A549 (cell line): ENCODE measurements around the gene RNASE7. TPM values are rescaled to one million over a fixed set of nuclear protein-coding genes. Genes with fewer than 3 reads are reported as not detected.
A peak's percentile ranks its signal among the peaks of the same experiment; 100 is the strongest.

Experiments used
- ATAC-seq, 2 experiments: fragments of 200-7000 bp in 1 of 2; fragments of >200 bp in 1 of 2; cut with Nextera tagmentation in 1 of 2; cut with Tn5 transposase in 1 of 2; 3 replicates each; pipeline versions ENCODE4 v1.8.0 to v1.9.1; 2018 to 2020; ENCODE audit warnings: mild to moderate bottlenecking in 1 of 2, moderate library complexity in 1 of 2
- CTCF ChIA-PET: fragments of 300-600 bp; sonication (Branson Sonifier 250); formaldehyde crosslinking; extraction: SDS; loops from one replicate; lab custom pipeline; 2021; ENCODE audit warnings: antibody characterized with exemption, inconsistent platforms; lab: Yijun Ruan, JAX
- POLR2A ChIA-PET: fragments of 350-600 bp; formaldehyde crosslinking; extraction: SDS; loops from one replicate; lab custom pipeline; 2021; ENCODE audit warnings: antibody characterized with exemption, inconsistent platforms; lab: Yijun Ruan, JAX
- DNase-seq, 2 experiments: peaks; one replicate each; pipeline versions ENCODE4 v3.0.0 to v3.0.0-alpha.2; 2011 to 2016; ENCODE audit warnings: low read depth in 1 of 2, low spot score in 1 of 2
- FAIRE-seq: peaks from 2 replicates; lab custom pipeline; 2011; peaks lifted over from hg19 to GRCh38; lab: Jason Lieb, UNC
- H3K27ac ChIP-seq, 2 experiments: fragments of >200 bp; sonication (Bioruptor Twin); formaldehyde crosslinking; 3 replicates each; pipeline ENCODE4 v1.5.1; 2016 to 2017
- H3K4me1 ChIP-seq: fragments of >200 bp; sonication (Bioruptor Twin); formaldehyde crosslinking; 3 replicates; pipeline ENCODE4 v1.6.1; 2016
- H3K4me2 ChIP-seq: fragments of >200 bp; sonication (Bioruptor Twin); formaldehyde crosslinking; 3 replicates; pipeline ENCODE4 v1.6.1; 2016
- H3K4me3 ChIP-seq: fragments of >200 bp; sonication (Bioruptor Twin); formaldehyde crosslinking; 3 replicates; pipeline ENCODE4 v1.5.1; 2016
- H3K9me3 ChIP-seq: fragments of >200 bp; sonication (Bioruptor Twin); formaldehyde crosslinking; 3 replicates; pipeline ENCODE4 v1.6.1; 2016
- CBX8 ChIP-seq: fragments of 200-600 bp; sonication (generic); IDR thresholded peaks from 2 replicates; pipeline ENCODE4 v1.6.1; 2016
- CHD4 ChIP-seq: fragments of 200-600 bp; sonication (generic); IDR thresholded peaks from 2 replicates; pipeline ENCODE4 v1.6.1; 2016; ENCODE audit warnings: antibody characterized with exemption, mild to moderate bottlenecking, borderline replicate concordance
- EHMT2 ChIP-seq: fragments of 200-600 bp; sonication (generic); IDR thresholded peaks from 2 replicates; pipeline ENCODE4 v1.6.1; 2016; ENCODE audit warnings: antibody characterized with exemption, low read depth, mild to moderate bottlenecking, moderate library complexity
- EP300 ChIP-seq, 2 experiments: fragments of >200 bp; sonication (Bioruptor Twin); formaldehyde crosslinking; IDR thresholded peaks; 2 replicates in 1 of 2; 3 replicates in 1 of 2; pipeline ENCODE4 v1.6.1; 2016 to 2017
- FOXS1 ChIP-seq: fragments of 250-450 bp; sonication (Bioruptor Pico); IDR thresholded peaks from 2 replicates; pipeline ENCODE4 v1.5.0; 2020; ENCODE audit warnings: mild to moderate bottlenecking, moderate library complexity
- GATA3 ChIP-seq: IDR thresholded peaks from 2 replicates; pipeline ENCODE4 v1.6.1; 2012; ENCODE audit warnings: borderline replicate concordance
- HEYL ChIP-seq: fragments of 250-450 bp; sonication (Bioruptor Pico); IDR thresholded peaks from 2 replicates; pipeline ENCODE4 v1.8.0; 2021; ENCODE audit warnings: mild to moderate bottlenecking, moderate library complexity
- HOXA7 ChIP-seq: fragments of 250-450 bp; sonication (Bioruptor Pico); IDR thresholded peaks from 2 replicates; pipeline ENCODE4 v1.5.0; 2020; ENCODE audit warnings: mild to moderate bottlenecking, moderate library complexity
- HOXB13 ChIP-seq: fragments of 250-450 bp; sonication (Bioruptor Pico); IDR thresholded peaks from 2 replicates; pipeline ENCODE4 v1.5.0; 2020; ENCODE audit warnings: low read depth, mild to moderate bottlenecking, moderate library complexity
- KDM5A ChIP-seq: fragments of 200-600 bp; sonication (generic); IDR thresholded peaks from 2 replicates; pipeline ENCODE4 v1.6.1; 2016; ENCODE audit warnings: antibody characterized with exemption, mild to moderate bottlenecking
- MAZ ChIP-seq: fragments of 150-350 bp; IDR thresholded peaks from 2 replicates; pipeline ENCODE4 v1.6.1; 2014; ENCODE audit warnings: antibody characterized with exemption, low read depth, low read length, borderline replicate concordance
- NPAS2 ChIP-seq: fragments of 250-450 bp; sonication (Bioruptor Pico); IDR thresholded peaks from 2 replicates; pipeline ENCODE4 v1.8.0; 2022; ENCODE audit warnings: mild to moderate bottlenecking, moderate library complexity, borderline replicate concordance
- RCOR1 ChIP-seq: fragments of 150-350 bp; IDR thresholded peaks from 2 replicates; pipeline ENCODE4 v1.6.1; 2014; ENCODE audit warnings: antibody characterized with exemption, low read length, low read depth
- ZC3H11A ChIP-seq: fragments of 450-650 bp; IDR thresholded peaks from 2 replicates; pipeline ENCODE4 v1.6.1; 2014; ENCODE audit warnings: antibody characterized with exemption, mild to moderate bottlenecking
- ZNF302 ChIP-seq: fragments of 250-450 bp; sonication (Bioruptor Pico); IDR thresholded peaks from 2 replicates; pipeline ENCODE4 v1.9.0; 2021; ENCODE audit warnings: inconsistent platforms, mild to moderate bottlenecking, moderate library complexity
- ZSCAN20 ChIP-seq: fragments of 250-450 bp; sonication (Bioruptor Pico); IDR thresholded peaks from 2 replicates; pipeline ENCODE4 v1.8.0; 2022; ENCODE audit warnings: mild to moderate bottlenecking, moderate library complexity
- WGBS: methylation state at CpG from one replicate; pipeline ENCODE4 v1.1.6; 2017; ENCODE audit errors: missing lambda C conversion rate; 5-methylcytosine and 5-hydroxymethylcytosine counted together
- polyA plus RNA-seq, 4 experiments: library from polyadenylated mRNA; depleted of rRNA in 3 of 4; stranded (reverse); fragments of >200 nt; fragmentation: RNase III in 1 of 4; extraction: RNeasy Plus Mini Kit Qiagen cat#74134 plus additional on column Dnase treatment in 1 of 4; gene quantifications; 2 replicates in 3 of 4; 3 replicates in 1 of 4; pipeline ENCODE4 v1.2.3, GENCODE V29; 2011 to 2017
- TF ChIP-seq, protein P1 (sequence below): fragments of 250-450 bp; sonication (Bioruptor Pico); IDR thresholded peaks from 2 replicates; pipeline ENCODE4 v1.5.0; 2021; ENCODE audit warnings: mild to moderate bottlenecking, moderate library complexity, borderline replicate concordance
- TF ChIP-seq, protein P2 (sequence below): fragments of 250-450 bp; sonication (Bioruptor Pico); IDR thresholded peaks from 2 replicates; pipeline ENCODE4 v1.5.0; 2020; ENCODE audit warnings: low read depth, mild to moderate bottlenecking, moderate library complexity
- TF ChIP-seq, protein P3 (sequence below): fragments of 200-600 bp; sonication (generic); IDR thresholded peaks from 2 replicates; pipeline ENCODE4 v1.6.1; 2016; ENCODE audit warnings: antibody characterized with exemption, mild to moderate bottlenecking, moderate library complexity
- TF ChIP-seq, protein P4 (sequence below): fragments of >200 bp; sonication (Bioruptor Twin); formaldehyde crosslinking; IDR thresholded peaks from 3 replicates; pipeline ENCODE4 v1.6.1; 2016
- TF ChIP-seq, protein P5 (sequence below): fragments of >200 bp; sonication (Bioruptor Twin); formaldehyde crosslinking; IDR thresholded peaks from 3 replicates; pipeline ENCODE4 v1.5.1; 2016
- TF ChIP-seq, protein P6 (sequence below): fragments of >200 bp; sonication (Bioruptor Twin); formaldehyde crosslinking; IDR thresholded peaks from 2 replicates; pipeline ENCODE4 v1.6.1; 2016
- TF ChIP-seq, protein P7 (sequence below): fragments of 450-650 bp; IDR thresholded peaks from 2 replicates; pipeline ENCODE4 v1.6.1; 2014; ENCODE audit warnings: antibody characterized with exemption

Gene RNASE7
- polyA plus RNA-seq, 2 of the 4 experiments (the other 2 are of a cell fraction): not detected

DNA sequence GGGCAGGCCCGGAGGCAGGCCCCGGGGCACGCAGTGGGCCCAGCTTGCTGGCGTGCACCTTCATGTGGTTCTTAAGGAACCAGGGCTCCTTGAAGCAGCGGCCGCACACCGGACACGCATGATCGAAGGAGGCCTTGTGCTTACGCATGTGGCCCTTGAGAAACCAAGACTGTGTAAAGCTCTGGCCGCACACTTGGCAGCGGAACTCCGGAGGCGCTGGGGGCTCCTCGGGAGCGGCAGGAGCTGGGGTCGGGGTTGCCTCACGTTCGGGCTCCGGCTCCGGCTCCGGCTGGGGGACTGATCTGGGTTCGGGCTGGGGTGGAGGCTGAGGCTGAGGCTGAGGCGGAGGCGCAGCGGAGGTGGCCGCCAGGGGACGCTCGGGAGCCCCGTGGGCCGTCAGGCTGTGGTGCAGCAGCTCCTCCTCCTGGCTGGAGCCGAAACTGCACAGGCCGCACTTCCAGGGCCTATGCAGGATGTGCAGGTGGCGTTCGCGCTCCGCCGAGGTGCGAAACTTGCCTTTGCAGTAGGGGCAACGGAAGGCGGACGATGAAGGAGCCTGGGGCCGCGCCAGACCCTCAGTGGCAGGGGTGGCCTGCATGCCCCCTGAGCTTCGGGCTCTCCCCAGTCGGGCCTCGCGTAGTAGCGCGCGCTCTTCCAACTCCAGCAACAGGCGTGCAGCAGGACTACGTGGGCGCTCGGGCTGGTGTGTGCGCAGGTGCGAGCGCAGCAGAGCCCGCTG lies 50.3 kb downstream of the RNASE7 start (continued):
- TF ChIP-seq, protein P1, sequence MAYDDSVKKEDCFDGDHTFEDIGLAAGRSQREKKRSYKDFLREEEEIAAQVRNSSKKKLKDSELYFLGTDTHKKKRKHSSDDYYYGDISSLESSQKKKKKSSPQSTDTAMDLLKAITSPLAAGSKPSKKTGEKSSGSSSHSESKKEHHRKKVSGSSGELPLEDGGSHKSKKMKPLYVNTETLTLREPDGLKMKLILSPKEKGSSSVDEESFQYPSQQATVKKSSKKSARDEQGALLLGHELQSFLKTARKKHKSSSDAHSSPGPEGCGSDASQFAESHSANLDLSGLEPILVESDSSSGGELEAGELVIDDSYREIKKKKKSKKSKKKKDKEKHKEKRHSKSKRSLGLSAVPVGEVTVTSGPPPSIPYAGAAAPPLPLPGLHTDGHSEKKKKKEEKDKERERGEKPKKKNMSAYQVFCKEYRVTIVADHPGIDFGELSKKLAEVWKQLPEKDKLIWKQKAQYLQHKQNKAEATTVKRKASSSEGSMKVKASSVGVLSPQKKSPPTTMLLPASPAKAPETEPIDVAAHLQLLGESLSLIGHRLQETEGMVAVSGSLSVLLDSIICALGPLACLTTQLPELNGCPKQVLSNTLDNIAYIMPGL (CRISPR knock-in tag): no peak
- no peak for TF ChIP-seq EP300 (IDR thresholded peaks at IDR 0.05)
- TF ChIP-seq, protein P2, sequence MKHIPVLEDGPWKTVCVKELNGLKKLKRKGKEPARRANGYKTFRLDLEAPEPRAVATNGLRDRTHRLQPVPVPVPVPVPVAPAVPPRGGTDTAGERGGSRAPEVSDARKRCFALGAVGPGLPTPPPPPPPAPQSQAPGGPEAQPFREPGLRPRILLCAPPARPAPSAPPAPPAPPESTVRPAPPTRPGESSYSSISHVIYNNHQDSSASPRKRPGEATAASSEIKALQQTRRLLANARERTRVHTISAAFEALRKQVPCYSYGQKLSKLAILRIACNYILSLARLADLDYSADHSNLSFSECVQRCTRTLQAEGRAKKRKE: no peak
- TF ChIP-seq HOXA7 (CRISPR knock-in tag): no peak
- TF ChIP-seq FOXS1 (CRISPR knock-in tag): no peak
- no peak for TF ChIP-seq KDM5A
- TF ChIP-seq CHD4: no peak
- no peak for TF ChIP-seq MAZ
- TF ChIP-seq, protein P3, sequence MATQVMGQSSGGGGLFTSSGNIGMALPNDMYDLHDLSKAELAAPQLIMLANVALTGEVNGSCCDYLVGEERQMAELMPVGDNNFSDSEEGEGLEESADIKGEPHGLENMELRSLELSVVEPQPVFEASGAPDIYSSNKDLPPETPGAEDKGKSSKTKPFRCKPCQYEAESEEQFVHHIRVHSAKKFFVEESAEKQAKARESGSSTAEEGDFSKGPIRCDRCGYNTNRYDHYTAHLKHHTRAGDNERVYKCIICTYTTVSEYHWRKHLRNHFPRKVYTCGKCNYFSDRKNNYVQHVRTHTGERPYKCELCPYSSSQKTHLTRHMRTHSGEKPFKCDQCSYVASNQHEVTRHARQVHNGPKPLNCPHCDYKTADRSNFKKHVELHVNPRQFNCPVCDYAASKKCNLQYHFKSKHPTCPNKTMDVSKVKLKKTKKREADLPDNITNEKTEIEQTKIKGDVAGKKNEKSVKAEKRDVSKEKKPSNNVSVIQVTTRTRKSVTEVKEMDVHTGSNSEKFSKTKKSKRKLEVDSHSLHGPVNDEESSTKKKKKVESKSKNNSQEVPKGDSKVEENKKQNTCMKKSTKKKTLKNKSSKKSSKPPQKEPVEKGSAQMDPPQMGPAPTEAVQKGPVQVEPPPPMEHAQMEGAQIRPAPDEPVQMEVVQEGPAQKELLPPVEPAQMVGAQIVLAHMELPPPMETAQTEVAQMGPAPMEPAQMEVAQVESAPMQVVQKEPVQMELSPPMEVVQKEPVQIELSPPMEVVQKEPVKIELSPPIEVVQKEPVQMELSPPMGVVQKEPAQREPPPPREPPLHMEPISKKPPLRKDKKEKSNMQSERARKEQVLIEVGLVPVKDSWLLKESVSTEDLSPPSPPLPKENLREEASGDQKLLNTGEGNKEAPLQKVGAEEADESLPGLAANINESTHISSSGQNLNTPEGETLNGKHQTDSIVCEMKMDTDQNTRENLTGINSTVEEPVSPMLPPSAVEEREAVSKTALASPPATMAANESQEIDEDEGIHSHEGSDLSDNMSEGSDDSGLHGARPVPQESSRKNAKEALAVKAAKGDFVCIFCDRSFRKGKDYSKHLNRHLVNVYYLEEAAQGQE: no peak
- TF ChIP-seq, protein P4, sequence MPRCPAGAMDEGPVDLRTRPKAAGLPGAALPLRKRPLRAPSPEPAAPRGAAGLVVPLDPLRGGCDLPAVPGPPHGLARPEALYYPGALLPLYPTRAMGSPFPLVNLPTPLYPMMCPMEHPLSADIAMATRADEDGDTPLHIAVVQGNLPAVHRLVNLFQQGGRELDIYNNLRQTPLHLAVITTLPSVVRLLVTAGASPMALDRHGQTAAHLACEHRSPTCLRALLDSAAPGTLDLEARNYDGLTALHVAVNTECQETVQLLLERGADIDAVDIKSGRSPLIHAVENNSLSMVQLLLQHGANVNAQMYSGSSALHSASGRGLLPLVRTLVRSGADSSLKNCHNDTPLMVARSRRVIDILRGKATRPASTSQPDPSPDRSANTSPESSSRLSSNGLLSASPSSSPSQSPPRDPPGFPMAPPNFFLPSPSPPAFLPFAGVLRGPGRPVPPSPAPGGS: no peak
- TF ChIP-seq CBX8: no peak
- TF ChIP-seq, protein P5, sequence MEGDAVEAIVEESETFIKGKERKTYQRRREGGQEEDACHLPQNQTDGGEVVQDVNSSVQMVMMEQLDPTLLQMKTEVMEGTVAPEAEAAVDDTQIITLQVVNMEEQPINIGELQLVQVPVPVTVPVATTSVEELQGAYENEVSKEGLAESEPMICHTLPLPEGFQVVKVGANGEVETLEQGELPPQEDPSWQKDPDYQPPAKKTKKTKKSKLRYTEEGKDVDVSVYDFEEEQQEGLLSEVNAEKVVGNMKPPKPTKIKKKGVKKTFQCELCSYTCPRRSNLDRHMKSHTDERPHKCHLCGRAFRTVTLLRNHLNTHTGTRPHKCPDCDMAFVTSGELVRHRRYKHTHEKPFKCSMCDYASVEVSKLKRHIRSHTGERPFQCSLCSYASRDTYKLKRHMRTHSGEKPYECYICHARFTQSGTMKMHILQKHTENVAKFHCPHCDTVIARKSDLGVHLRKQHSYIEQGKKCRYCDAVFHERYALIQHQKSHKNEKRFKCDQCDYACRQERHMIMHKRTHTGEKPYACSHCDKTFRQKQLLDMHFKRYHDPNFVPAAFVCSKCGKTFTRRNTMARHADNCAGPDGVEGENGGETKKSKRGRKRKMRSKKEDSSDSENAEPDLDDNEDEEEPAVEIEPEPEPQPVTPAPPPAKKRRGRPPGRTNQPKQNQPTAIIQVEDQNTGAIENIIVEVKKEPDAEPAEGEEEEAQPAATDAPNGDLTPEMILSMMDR: peak; percentile 99
- no peak for TF ChIP-seq GATA3
- no peak for TF ChIP-seq EHMT2
- TF ChIP-seq, protein P6, sequence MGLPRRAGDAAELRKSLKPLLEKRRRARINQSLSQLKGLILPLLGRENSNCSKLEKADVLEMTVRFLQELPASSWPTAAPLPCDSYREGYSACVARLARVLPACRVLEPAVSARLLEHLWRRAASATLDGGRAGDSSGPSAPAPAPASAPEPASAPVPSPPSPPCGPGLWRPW: no peak

DNA sequence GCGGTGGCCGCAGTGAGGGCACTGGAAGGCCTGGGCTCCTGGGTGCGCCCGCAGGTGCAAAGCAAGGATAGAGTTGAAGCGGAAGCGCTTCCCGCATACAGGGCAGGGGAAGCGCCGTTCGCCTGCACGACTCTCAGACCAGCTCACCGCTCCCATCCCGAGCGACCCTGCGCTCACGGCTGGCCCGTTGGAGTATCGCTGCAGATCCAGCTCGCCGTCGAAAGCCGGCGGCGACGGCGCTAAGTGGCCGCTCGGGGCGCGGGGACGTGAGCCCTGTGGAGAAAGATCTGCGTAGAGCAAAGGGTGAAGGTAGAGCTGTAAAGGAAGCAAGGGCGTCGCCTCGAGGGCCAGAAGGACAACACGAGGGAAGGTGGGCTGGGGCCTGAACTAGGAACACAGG lies 50.9 kb downstream of the RNASE7 start:
- Histone ChIP-seq H3K9me3 (no peaks in the 10 kb centered on the region), H3K27ac (no peak overlapping the region; a peak in 1 of 6 replicates), H3K4me1 (peaks cover 45% of the 10 kb centered on the region), H3K4me2 (no peak overlapping the region), H3K4me3 (no peak overlapping the region)
- no peak for FAIRE-seq
- TF ChIP-seq, protein P7, sequence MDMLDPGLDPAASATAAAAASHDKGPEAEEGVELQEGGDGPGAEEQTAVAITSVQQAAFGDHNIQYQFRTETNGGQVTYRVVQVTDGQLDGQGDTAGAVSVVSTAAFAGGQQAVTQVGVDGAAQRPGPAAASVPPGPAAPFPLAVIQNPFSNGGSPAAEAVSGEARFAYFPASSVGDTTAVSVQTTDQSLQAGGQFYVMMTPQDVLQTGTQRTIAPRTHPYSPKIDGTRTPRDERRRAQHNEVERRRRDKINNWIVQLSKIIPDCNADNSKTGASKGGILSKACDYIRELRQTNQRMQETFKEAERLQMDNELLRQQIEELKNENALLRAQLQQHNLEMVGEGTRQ: no peak
- TF ChIP-seq HOXB13 (CRISPR knock-in tag) (no peak), RCOR1 (no peak), ZSCAN20 (CRISPR knock-in tag) (no peak), ZNF302 (no peak), MAZ (no peak), ZC3H11A (no peak), NPAS2 (no peak), HEYL (CRISPR knock-in tag) (no peak)
- TF ChIP-seq, protein P4: no peak
- 84% methylated on average over 36 of the region's 36 CpGs for WGBS
- POLR2A ChIA-PET: interaction anchor here (1.0 to 2.6 kb wide), 2 partner anchors 11 to 22 kb away, joined by 3 to 19 read pairs; no protein-coding TSS in a partner anchor
- ATAC-seq: peak in 1 of 2 experiments; percentile 1; a peak in 2 of 6 replicates
- CTCF ChIA-PET: interaction anchor here (0.7 to 13.7 kb wide), 42 partner anchors 13 to 420 kb away, joined by 3 to 369 read pairs (median 6); partner anchors contain the start of genes ARHGEF40, RNASE13, RNASE7 and RNASE8
- DNase-seq: no peak
